ENCODE results near the gene SEPTIN2. TPM values are rescaled to one million over a fixed set of nuclear protein-coding genes. Genes with fewer than 3 reads are reported as not detected.
"Not testable (repeated sequence)": the region's sequence is repeated elsewhere in the genome, so short reads cannot be mapped to it uniquely, and the experiment has no call there.

The SEPTIN2 gene
- total RNA-seq, 4 donors from 2014 or later: 126 to 233 (median 165) TPM

DNA sequence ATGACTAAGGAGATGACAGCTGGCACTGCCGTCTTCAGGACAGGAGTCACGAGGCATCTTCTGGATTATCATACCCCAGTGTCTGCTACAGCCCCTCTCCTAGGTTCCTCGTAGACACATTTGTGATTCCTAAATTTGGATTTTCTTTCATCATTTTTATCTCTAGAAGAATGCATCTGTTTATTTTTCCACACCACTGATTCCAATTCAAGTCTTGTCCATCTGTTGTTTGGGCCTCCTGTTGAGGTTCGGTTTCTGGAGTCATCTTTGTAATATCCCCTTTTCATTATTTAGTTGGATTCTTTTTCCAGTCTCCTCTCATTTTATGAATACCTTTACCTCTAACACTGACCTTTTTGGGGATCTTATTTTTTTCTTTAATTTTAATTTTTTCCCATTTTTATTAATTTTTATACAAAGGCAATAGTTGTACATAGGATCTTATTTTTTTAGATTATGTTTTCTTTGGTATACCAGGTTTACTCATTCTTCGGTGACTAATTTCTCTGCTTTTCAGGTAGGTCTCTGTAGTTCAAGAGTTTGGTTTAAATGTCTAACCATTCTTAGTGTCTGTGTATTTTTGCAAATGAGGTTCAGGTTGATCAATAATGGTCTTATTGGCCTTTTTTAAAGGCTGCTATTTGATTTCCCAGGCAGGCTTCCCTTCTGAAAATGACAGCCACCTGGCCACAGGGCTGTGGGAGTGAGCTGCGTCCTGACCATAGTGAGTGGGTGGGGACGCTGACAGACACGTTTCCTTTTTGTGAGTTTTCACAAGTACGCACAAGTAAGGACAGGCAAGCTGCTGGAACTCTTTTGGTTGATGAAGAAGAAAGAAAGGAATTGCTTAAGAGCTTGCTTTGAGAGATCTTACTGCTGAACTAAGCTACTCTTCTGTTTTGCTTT, 74.8 kb downstream of the SEPTIN2 start:
- Histone ChIP-seq H3K27ac (no peak overlapping the region), H3K4me3 (no peak overlapping the region), H3K27me3 (no peaks in the 10 kb centered on the region), H3K36me3 (peaks cover 2% of the 10 kb centered on the region), H3K9me3 (no peaks in the 10 kb centered on the region), H3K4me1 (peaks cover 25% of the 10 kb centered on the region)
- 77% methylated on average over 9 of the region's 9 CpGs for WGBS
- no peak for DNase-seq (ENCODE audit: low spot score in 2 of 2)
- TF ChIP-seq EP300 (IDR thresholded peaks at IDR 0.05): no peak
- TF ChIP-seq POLR2A (IDR thresholded peaks at IDR 0.05): no peak
- no peak for TF ChIP-seq POLR2AphosphoS5 (IDR thresholded peaks at IDR 0.05)
- TF ChIP-seq CTCF (IDR thresholded peaks at IDR 0.05): no peak

DNA sequence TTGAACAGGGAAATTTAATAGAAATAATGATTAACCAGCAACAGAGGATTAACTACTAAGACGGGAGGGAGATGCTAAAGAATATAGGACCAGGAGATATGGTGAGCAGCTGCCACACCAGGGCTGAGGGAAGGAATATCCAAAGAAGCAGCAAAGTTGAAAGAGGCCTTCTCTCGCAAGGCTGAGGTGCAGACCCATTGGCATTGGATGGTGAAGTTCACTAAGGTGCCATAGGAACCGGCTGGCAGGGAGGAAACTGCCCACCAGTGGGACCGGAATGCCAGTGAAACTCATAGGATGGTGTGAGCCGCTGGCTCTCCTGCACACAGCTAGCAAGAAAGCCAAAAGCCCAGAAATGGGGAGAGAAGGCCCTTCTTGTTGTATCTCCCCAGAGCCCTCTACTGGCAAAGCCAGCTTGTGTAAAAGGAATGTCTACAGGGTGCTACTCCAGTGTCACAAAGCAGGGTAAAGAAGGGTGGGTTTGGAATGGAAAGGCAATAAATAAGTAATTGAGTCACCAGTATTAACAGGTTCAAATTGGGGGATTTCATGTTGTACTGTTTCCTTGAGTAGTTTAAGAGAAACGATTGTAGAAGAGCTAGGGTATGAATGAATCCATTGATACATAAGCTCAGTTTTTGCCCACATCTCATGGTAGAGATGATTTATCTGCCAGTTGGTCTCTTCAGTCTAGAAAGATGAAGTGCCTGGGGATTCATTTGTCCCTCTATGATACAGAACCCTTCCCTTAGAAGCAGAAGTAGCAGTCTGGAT, 76.4 kb downstream of the SEPTIN2 start:
- DNase-seq (ENCODE audit: low spot score in 2 of 2): no peak
- Histone ChIP-seq H3K4me3 (no peak overlapping the region), H3K27me3 (no peaks in the 10 kb centered on the region), H3K9me3 (no peaks in the 10 kb centered on the region), H3K27ac (no peak overlapping the region), H3K36me3 (peaks cover 3% of the 10 kb centered on the region), H3K4me1 (peaks cover 23% of the 10 kb centered on the region)
- 79% methylated on average over 6 of the region's 6 CpGs for WGBS
- TF ChIP-seq POLR2A (IDR thresholded peaks at IDR 0.05): no peak
- TF ChIP-seq CTCF (IDR thresholded peaks at IDR 0.05): no peak
- no peak for TF ChIP-seq EP300 (IDR thresholded peaks at IDR 0.05)

- H3K9me3 ChIP-seq; DNase-seq (ENCODE audit: low spot score in 2 of 2); H3K4me3 ChIP-seq; H3K27me3 ChIP-seq; H3K36me3 ChIP-seq; H3K27ac ChIP-seq: not testable (repeated sequence)
- WGBS: 99% methylated on average over 4 of the region's 4 CpGs
- H3K4me1 ChIP-seq: peaks cover 23% of the 10 kb centered on the region
Measured at GRCh38 chr2:241392753-241393152, 77.0 kb downstream of the SEPTIN2 start.

GRCh38 chr2:241393524-241394196, 77.9 kb downstream of the SEPTIN2 start:
- TF ChIP-seq POLR2A (IDR thresholded peaks at IDR 0.05): no peak
- no peak for TF ChIP-seq POLR2AphosphoS5 (IDR thresholded peaks at IDR 0.05)
- no peak for TF ChIP-seq CTCF (IDR thresholded peaks at IDR 0.05)
- TF ChIP-seq EP300 (IDR thresholded peaks at IDR 0.05): no peak
- peaks cover 3% of the 10 kb centered on the region for H3K36me3 ChIP-seq
- H3K9me3 ChIP-seq: no peaks in the 10 kb centered on the region
- H3K27ac ChIP-seq: no peak overlapping the region
- 86% methylated on average over 3 of the region's 3 CpGs for WGBS
- no peaks in the 10 kb centered on the region for H3K27me3 ChIP-seq
- DNase-seq (ENCODE audit: low spot score in 2 of 2): no peak
- no peak overlapping the region for H3K4me3 ChIP-seq
- peaks cover 23% of the 10 kb centered on the region for H3K4me1 ChIP-seq

GRCh38 chr2:241396809-241397208, 81.1 kb downstream of the SEPTIN2 start:
- not testable (repeated sequence) for H3K4me1 ChIP-seq; DNase-seq (ENCODE audit: low spot score in 2 of 2); H3K27ac ChIP-seq; H3K4me3 ChIP-seq; H3K9me3 ChIP-seq; H3K36me3 ChIP-seq; H3K27me3 ChIP-seq
- 95% methylated on average over 6 of the region's 6 CpGs for WGBS
